ENCODE measurements around the gene NPFF. TPM values are rescaled to one million over a fixed set of nuclear protein-coding genes. Genes with fewer than 3 reads are reported as not detected.

NPFF gene
- total and polyA plus RNA-seq, 10 of the 15 experiments (the other 5 are each of a cell fraction or from before 2014, with no cell fraction given) = 0.21 to 0.69 (median 0.23) TPM; not detected in 7

GRCh38 chr12:53481939-53482586, 25.2 kb downstream of the NPFF start (continued):
- TF ChIP-seq ZBTB4 (CRISPR knock-in tag; IDR thresholded peaks at IDR 0.05) (no peak), SUPT20H (IDR thresholded peaks at IDR 0.05; ENCODE audit: borderline replicate concordance, control insufficient read depth, low read depth, low read length) (no peak), POLR2AphosphoS5 (IDR thresholded peaks at IDR 0.05; ENCODE audit: low read length) (peak; percentile 62), YBX1 (IDR thresholded peaks at IDR 0.05) (no peak), BCL11A (IDR thresholded peaks at IDR 0.05; ENCODE audit: low read depth, low read length) (no peak), TCF7 (IDR thresholded peaks at IDR 0.05; ENCODE audit: borderline replicate concordance) (no peak), EGR1 (IDR thresholded peaks at IDR 0.05; ENCODE audit: borderline replicate concordance in 1 of 2, low read depth in 2 of 2, low read length in 2 of 2) (no peak), RELA (IDR thresholded peaks at IDR 0.05; ENCODE audit: borderline replicate concordance, partially characterized antibody) (no peak), POLR2A (IDR thresholded peaks at IDR 0.05; ENCODE audit: low read depth, low read length) (0 out of 2 replicates have a peak, but pooled peaks have one; percentile 22), ATF2 (IDR thresholded peaks at IDR 0.05; ENCODE audit: low read length) (0 out of 2 replicates have a peak, but pooled peaks have one; percentile 44), IRF3 (IDR thresholded peaks at IDR 0.05) (no peak), ZNF207 (IDR thresholded peaks at IDR 0.05; ENCODE audit: borderline replicate concordance) (no peak), HDAC2 (IDR thresholded peaks at IDR 0.05) (no peak), HDAC6 (IDR thresholded peaks at IDR 0.05; ENCODE audit: unreplicated experiment) (no peak), E2F4 (IDR thresholded peaks at IDR 0.05; ENCODE audit: low read depth, low read length) (no peak), CBX5 (IDR thresholded peaks at IDR 0.05; ENCODE audit: low read depth) (no peak), CTCF (IDR thresholded peaks at IDR 0.05 in 2 of 3, conservative IDR thresholded peaks at IDR 0.05 in 1 of 3; ENCODE audit: control insufficient read depth in 2 of 3, extremely low read depth in 1 of 3, insufficient read depth in 1 of 3, low read depth in 3 of 3, low read length in 3 of 3) (peak in 2 of 3 experiments; percentile 31 to 35; a peak in 3 of 6 replicates), MTA3 (IDR thresholded peaks at IDR 0.05; ENCODE audit: borderline replicate concordance, low read length) (0 out of 2 replicates have a peak, but pooled peaks have one; percentile 39), NBN (IDR thresholded peaks at IDR 0.05) (no peak), TCF12 (IDR thresholded peaks at IDR 0.05; ENCODE audit: low read depth, low read length) (no peak), ZBED1 (IDR thresholded peaks at IDR 0.05; ENCODE audit: borderline replicate concordance) (no peak), RBBP5 (conservative IDR thresholded peaks at IDR 0.05) (no peak), WRNIP1 (IDR thresholded peaks at IDR 0.05; ENCODE audit: borderline replicate concordance, low read depth, low read length) (no peak)

Measured in GM12878 (cell line).